Mesendoderm (in vitro differentiated cells): ENCODE data around the gene SULT1E1. TPM values are rescaled to one million over a fixed set of nuclear protein-coding genes. Genes with fewer than 3 reads are reported as not detected.
A peak's percentile ranks its signal among the peaks of the same experiment; 100 is the strongest.

ENCODE experiments used
- DNase-seq: peaks from one replicate; pipeline ENCODE4 v3.0.0; 2013
- H2AK5ac ChIP-seq: 2 replicates; pipeline ENCODE4 v1.6.1; 2013; ENCODE audit warnings: low read length, inconsistent platforms
- H2BK120ac ChIP-seq: 2 replicates; pipeline ENCODE4 v1.6.1; 2013; ENCODE audit warnings: low read depth, mild to moderate bottlenecking, low read length, moderate library complexity, mixed read lengths
- H2BK15ac ChIP-seq: replicated peaks from 2 replicates; pipeline ENCODE4 v1.6.1; 2013; ENCODE audit warnings: low read depth, mild to moderate bottlenecking, moderate library complexity
- H2BK5ac ChIP-seq: 2 replicates; pipeline ENCODE4 v1.6.1; 2013; ENCODE audit warnings: low read length, inconsistent platforms
- H3K18ac ChIP-seq: 2 replicates; pipeline ENCODE4 v1.6.1; 2013; ENCODE audit warnings: mild to moderate bottlenecking, low read length, mixed read lengths
- H3K23ac ChIP-seq: one replicate; pipeline ENCODE4 v1.6.1; 2013; ENCODE audit warnings: low read length
- H3K27ac ChIP-seq: 2 replicates; pipeline ENCODE4 v1.5.1; 2013; ENCODE audit warnings: low read depth, mild to moderate bottlenecking, inconsistent platforms, low read length, moderate library complexity
- H3K27me3 ChIP-seq: 2 replicates; pipeline ENCODE4 v1.6.1; 2013; ENCODE audit warnings: low read length, control low read depth, mild to moderate bottlenecking, inconsistent platforms; ENCODE audit not compliant: insufficient read depth, poor library complexity
- H3K36me3 ChIP-seq: 2 replicates; pipeline ENCODE4 v1.6.1; 2013; ENCODE audit warnings: low read length, inconsistent platforms; ENCODE audit not compliant: control insufficient read depth, insufficient read depth
- H3K4ac ChIP-seq: one replicate; pipeline ENCODE4 v1.6.1; 2013; ENCODE audit warnings: low read depth, mild to moderate bottlenecking, low read length, moderate library complexity
- H3K4me1 ChIP-seq: 2 replicates; pipeline ENCODE4 v1.6.1; 2013; ENCODE audit warnings: low read depth, low read length, inconsistent platforms; ENCODE audit not compliant: control insufficient read depth
- H3K4me2 ChIP-seq: 2 replicates; pipeline ENCODE4 v1.6.1; 2013; ENCODE audit warnings: low read length
- H3K4me3 ChIP-seq: 2 replicates; pipeline ENCODE4 v1.5.1; 2013; ENCODE audit warnings: mild to moderate bottlenecking, low read length
- H3K56ac ChIP-seq: one replicate; pipeline ENCODE4 v1.6.1; 2013; ENCODE audit warnings: low read length
- H3K79me1 ChIP-seq: 2 replicates; pipeline ENCODE4 v1.6.1; 2013; ENCODE audit warnings: low read length, inconsistent platforms
- H3K79me2 ChIP-seq: 2 replicates; pipeline ENCODE4 v1.6.1; 2013; ENCODE audit warnings: mild to moderate bottlenecking, low read length; ENCODE audit not compliant: control insufficient read depth, insufficient read depth
- H3K9ac ChIP-seq: 2 replicates; pipeline ENCODE4 v1.6.1; 2013; ENCODE audit warnings: low read length, inconsistent platforms
- H4K5ac ChIP-seq: one replicate; pipeline ENCODE4 v1.6.1; 2013; ENCODE audit warnings: low read length
- H4K8ac ChIP-seq: one replicate; pipeline ENCODE4 v1.6.1; 2013; ENCODE audit warnings: low read depth, mild to moderate bottlenecking, control low read depth, low read length, moderate library complexity
- WGBS: extraction: QIAGEN DNeasy Blood & Tissue Kit; methylation state at CpG from one replicate; pipeline ENCODE4 v1.1.7; 2013; ENCODE audit warnings: low lambda C conversion rate, missing lambda C conversion rate; ENCODE audit not compliant: insufficient coverage; ENCODE audit errors: extremely low coverage; 5-methylcytosine and 5-hydroxymethylcytosine counted together
- polyA plus RNA-seq, 2 experiments: library from polyadenylated mRNA; stranded (reverse); fragments of 200-250 nt; gene quantifications; one replicate each; pipeline ENCODE4 v1.2.3, GENCODE V29; 2013

Gene SULT1E1, protein sequence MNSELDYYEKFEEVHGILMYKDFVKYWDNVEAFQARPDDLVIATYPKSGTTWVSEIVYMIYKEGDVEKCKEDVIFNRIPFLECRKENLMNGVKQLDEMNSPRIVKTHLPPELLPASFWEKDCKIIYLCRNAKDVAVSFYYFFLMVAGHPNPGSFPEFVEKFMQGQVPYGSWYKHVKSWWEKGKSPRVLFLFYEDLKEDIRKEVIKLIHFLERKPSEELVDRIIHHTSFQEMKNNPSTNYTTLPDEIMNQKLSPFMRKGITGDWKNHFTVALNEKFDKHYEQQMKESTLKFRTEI
- not detected for polyA plus RNA-seq (2013, experiment 1 of 2)
- not detected for polyA plus RNA-seq (2013, experiment 2 of 2)

DNA sequence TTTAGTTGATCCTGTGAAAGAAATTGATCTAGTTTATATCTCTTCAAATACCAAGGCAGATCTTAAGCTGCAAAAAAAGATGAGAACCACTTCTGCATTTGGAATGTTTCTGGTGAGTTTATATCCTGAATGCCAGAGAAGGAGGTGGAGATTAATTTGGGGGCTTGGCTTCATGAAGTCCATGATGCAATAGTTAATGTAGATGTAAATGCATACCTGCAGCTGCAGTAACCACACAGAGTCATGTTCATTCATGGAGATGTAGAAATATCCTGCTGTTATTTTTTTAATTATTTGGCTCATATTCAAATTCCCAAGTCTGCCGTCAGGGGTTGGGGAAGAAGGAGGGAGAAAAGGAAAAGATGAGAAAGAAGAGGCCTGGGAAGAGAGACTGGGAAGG is at the start of gene SULT1E1:
Gene SULT1E1, minus strand, starts transcription at position 94 of the 400 bp plus-strand sequence. CDS start 2,501 bp downstream, outside the sequence.
- Histone ChIP-seq H2BK5ac (no peak within 1 kb of the TSS), H4K8ac (no peak within 1 kb of the TSS), H3K36me3 (no peaks in the 10 kb centered on the region), H3K79me2 (no peaks in the 10 kb centered on the region), H3K9ac (no peak within 1 kb of the TSS), H3K79me1 (no peaks in the 10 kb centered on the region), H3K27me3 (no peaks in the 10 kb centered on the region), H3K4ac (no peak within 1 kb of the TSS), H3K18ac (no peak within 1 kb of the TSS), H3K23ac (no peak within 1 kb of the TSS), H4K5ac (no peak within 1 kb of the TSS), H2BK120ac (no peak within 1 kb of the TSS), H3K56ac (no peak within 1 kb of the TSS), H3K4me2 (no peak within 1 kb of the TSS), H2BK15ac (no peak within 1 kb of the TSS), H3K4me3 (no peak within 1 kb of the TSS), H2AK5ac (no peak within 1 kb of the TSS), H3K27ac (no peak within 1 kb of the TSS), H3K4me1 (no peaks in the 10 kb centered on the region)
- DNase-seq: peak; percentile 19
- WGBS: no CpG with 5 or more reads among the region's 1 CpG

DNA sequence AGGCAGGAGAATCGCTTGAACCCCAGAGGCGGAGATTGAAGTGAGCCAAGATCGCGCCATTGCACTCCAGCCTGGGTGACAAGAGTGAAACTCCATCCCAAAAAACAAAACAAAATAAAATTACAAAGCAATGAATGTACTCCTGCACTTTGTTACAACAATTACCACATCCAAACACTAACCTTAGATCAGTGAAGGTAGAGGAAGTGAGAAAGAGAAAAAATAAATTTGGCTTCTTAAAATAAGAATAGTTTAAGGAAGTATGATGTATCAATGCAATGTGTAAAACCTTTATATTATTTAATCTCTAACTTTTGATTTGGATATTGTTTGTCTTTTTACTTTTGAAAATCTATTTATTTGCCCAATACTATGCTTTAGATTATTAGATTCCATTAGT is 49.2 kb upstream of the SULT1E1 start:
- no peak overlapping the region for H3K4me2 ChIP-seq

DNA sequence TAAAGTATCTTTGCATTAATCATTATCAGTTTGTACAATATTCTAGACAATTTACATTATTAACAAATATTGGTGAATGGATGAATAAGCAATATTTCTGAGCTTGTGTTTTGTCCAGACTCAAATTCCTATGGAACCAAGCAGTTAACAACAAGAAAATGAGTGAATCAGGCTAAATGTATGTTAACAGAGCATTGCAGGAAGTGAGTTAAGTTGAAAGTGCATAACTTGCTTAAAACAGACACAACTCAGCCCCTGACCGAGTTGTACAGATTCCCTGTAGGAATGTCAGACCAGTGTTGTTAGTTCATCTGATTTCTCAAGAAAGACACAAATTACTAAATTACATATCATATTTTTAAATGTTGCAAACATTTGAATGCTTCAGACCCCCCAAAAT is 47.2 kb upstream of the SULT1E1 start:
- Histone ChIP-seq H3K4me1 (no peaks in the 10 kb centered on the region), H3K9ac (no peak overlapping the region), H2BK120ac (no peak overlapping the region), H3K79me1 (no peaks in the 10 kb centered on the region), H3K79me2 (no peaks in the 10 kb centered on the region), H2BK5ac (no peak overlapping the region), H4K5ac (no peak overlapping the region), H3K36me3 (no peaks in the 10 kb centered on the region), H2AK5ac (no peak overlapping the region), H4K8ac (no peak overlapping the region), H3K27me3 (no peaks in the 10 kb centered on the region), H2BK15ac (no peak overlapping the region), H3K4me2 (no peak overlapping the region), H3K56ac (no peak overlapping the region), H3K4ac (no peak overlapping the region), H3K23ac (no peak overlapping the region), H3K4me3 (no peak overlapping the region), H3K18ac (no peak overlapping the region), H3K27ac (no peak overlapping the region)
- no CpG with 5 or more reads among the region's 1 CpG for WGBS
- no peak for DNase-seq

More for the DNA sequence above, 49.2 kb upstream of the SULT1E1 start:
- no peak for DNase-seq
- H3K9ac ChIP-seq: no peak overlapping the region
- H3K36me3 ChIP-seq: no peaks in the 10 kb centered on the region
- H2BK120ac ChIP-seq: no peak overlapping the region
- no peaks in the 10 kb centered on the region for H3K79me2 ChIP-seq
- no peak overlapping the region for H3K18ac ChIP-seq
- H3K4ac ChIP-seq: no peak overlapping the region
- no peak overlapping the region for H3K4me3 ChIP-seq
- H2BK5ac ChIP-seq: no peak overlapping the region
- no peak overlapping the region for H3K23ac ChIP-seq
- H3K56ac ChIP-seq: no peak overlapping the region
- no peaks in the 10 kb centered on the region for H3K79me1 ChIP-seq
- WGBS: no CpG with 5 or more reads among the region's 4 CpGs
- no peak overlapping the region for H2AK5ac ChIP-seq
- H4K8ac ChIP-seq: no peak overlapping the region
- no peaks in the 10 kb centered on the region for H3K4me1 ChIP-seq
- no peak overlapping the region for H2BK15ac ChIP-seq
- no peaks in the 10 kb centered on the region for H3K27me3 ChIP-seq
- H3K27ac ChIP-seq: no peak overlapping the region
- H4K5ac ChIP-seq: no peak overlapping the region

DNA sequence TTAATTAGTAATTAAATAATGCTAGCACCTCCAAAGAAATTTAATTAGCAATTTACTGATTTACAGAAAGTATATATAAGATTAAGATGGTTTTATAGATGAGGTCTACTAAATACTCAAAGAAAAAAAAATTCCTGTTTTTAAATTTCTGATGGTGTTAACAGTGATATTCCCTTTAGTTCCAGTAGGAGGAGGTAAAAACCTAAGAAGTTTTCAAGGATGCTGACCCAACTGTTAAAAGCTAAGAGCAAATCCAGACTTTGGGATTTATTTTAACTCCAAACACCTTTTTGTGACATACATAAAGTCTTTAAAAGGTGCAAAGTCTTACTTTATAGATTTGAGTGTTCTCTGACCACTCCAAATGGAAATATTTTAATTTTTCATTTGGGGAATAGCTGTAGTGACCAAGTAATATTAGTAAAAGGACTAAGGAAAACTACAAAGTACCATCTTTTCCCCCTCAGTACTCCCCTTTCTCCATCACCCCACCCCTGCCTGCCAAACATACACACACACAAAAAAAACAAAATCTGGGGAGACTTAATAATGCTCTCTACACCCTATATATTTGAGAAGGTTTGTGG is 36.7 kb upstream of the SULT1E1 start:
- Histone ChIP-seq H3K4me3 (no peak overlapping the region), H3K9ac (no peak overlapping the region), H4K8ac (no peak overlapping the region), H3K27ac (no peak overlapping the region), H3K36me3 (no peaks in the 10 kb centered on the region), H3K79me1 (no peaks in the 10 kb centered on the region), H3K4me2 (no peak overlapping the region), H3K27me3 (no peaks in the 10 kb centered on the region), H3K4ac (no peak overlapping the region), H3K79me2 (no peaks in the 10 kb centered on the region), H2BK5ac (no peak overlapping the region), H4K5ac (no peak overlapping the region), H3K56ac (no peak overlapping the region), H2BK15ac (no peak overlapping the region), H3K18ac (no peak overlapping the region), H2BK120ac (no peak overlapping the region), H2AK5ac (no peak overlapping the region), H3K4me1 (no peaks in the 10 kb centered on the region), H3K23ac (no peak overlapping the region)
- DNase-seq: peak; percentile 22

DNA sequence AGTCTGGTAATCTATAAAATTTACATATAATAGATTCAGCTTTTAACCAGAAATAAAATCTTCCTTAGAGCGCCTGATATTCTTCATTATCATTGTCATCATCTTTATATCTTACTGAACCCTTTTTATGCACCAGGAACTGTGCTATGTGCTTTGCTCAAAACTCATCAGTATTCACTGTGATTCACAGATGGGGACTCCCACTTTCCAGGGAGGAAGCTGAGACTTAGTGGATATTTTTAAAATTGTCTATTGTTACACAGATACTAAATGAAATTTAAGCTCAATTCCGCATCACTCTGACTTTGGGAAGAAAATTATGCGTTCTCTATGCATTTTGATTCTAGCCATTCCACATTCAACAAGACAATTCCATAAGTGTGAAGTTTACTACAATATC is 34.8 kb upstream of the SULT1E1 start:
- H3K4ac ChIP-seq: no peak overlapping the region
- no peak overlapping the region for H3K23ac ChIP-seq
- H3K36me3 ChIP-seq: no peaks in the 10 kb centered on the region
- H2AK5ac ChIP-seq: no peak overlapping the region
- H3K18ac ChIP-seq: no peak overlapping the region
- H4K8ac ChIP-seq: no peak overlapping the region
- H3K9ac ChIP-seq: no peak overlapping the region
- no peak overlapping the region for H2BK15ac ChIP-seq
- no CpG with 5 or more reads among the region's 3 CpGs for WGBS
- no peaks in the 10 kb centered on the region for H3K79me2 ChIP-seq
- no peaks in the 10 kb centered on the region for H3K27me3 ChIP-seq
- no peak overlapping the region for H3K4me3 ChIP-seq
- no peaks in the 10 kb centered on the region for H3K4me1 ChIP-seq
- no peak overlapping the region for H3K27ac ChIP-seq
- H3K56ac ChIP-seq: no peak overlapping the region
- H2BK120ac ChIP-seq: no peak overlapping the region
- H4K5ac ChIP-seq: no peak overlapping the region
- H3K79me1 ChIP-seq: no peaks in the 10 kb centered on the region
- no peak overlapping the region for H2BK5ac ChIP-seq
- no peak for DNase-seq
- no peak overlapping the region for H3K4me2 ChIP-seq

DNA sequence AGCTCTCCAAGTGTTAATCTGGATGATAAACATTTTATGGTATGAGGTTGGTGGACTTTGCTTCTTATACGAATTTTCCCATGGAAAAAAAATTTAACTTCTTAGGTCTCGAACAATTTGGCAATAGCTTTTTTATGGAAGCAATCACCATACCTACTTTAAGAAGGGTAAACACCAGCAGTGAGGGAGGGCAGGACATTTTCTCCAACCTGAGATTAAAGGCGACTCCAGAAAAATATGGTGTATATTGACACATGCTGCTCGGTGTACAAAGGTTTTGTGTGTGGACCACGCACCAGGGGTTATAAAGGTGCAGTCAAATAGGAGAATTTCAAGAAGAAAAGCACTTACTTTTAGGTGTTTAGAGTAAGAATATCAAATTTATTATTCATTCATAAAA is 34.2 kb upstream of the SULT1E1 start:
- Histone ChIP-seq H3K23ac (no peak overlapping the region), H3K79me1 (no peaks in the 10 kb centered on the region), H2AK5ac (no peak overlapping the region), H3K36me3 (no peaks in the 10 kb centered on the region), H3K79me2 (no peaks in the 10 kb centered on the region), H2BK15ac (no peak overlapping the region), H3K4ac (no peak overlapping the region), H3K4me1 (no peaks in the 10 kb centered on the region), H3K56ac (no peak overlapping the region), H3K4me3 (no peak overlapping the region), H3K9ac (no peak overlapping the region), H3K4me2 (no peak overlapping the region), H3K18ac (no peak overlapping the region), H2BK5ac (no peak overlapping the region), H4K8ac (no peak overlapping the region), H4K5ac (no peak overlapping the region), H2BK120ac (no peak overlapping the region), H3K27me3 (no peaks in the 10 kb centered on the region), H3K27ac (no peak overlapping the region)
- DNase-seq: no peak
- WGBS: no CpG with 5 or more reads among the region's 5 CpGs
